HG02938 (cell line): Measurements from ENCODE around the gene SLC30A10.
"Not testable (repeated sequence)": the region's sequence is repeated elsewhere in the genome, so short reads cannot be mapped to it uniquely, and the experiment has no call there.

Source experiments
- ATAC-seq: cut with Tn5 transposase; IDR thresholded peaks from one replicate; pipeline ENCODE4 v1.9.1; 2021; ENCODE audit warnings: mild to moderate bottlenecking, moderate library complexity; ENCODE audit not compliant: unreplicated experiment

The SLC30A10 gene

DNA sequence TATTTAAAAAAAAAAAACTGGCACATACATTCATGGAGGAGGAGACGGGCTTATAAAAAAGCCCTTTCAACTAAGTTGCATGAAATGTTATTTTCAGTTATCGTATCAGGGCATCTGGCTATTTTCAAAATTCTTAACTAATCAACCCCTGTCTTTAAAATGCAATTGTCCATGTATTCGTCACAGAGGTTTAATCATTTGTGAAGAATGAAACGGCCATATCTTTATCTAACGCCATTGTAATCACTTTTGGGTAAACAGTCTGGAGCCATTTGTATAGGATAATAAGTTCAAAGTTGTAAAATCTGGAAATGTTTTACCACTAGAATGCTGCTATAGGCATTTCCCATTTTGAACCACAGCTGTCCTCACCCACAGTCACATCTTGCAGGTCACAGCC lies 30.4 kb downstream of the SLC30A10 start:
- ATAC-seq = no peak

DNA sequence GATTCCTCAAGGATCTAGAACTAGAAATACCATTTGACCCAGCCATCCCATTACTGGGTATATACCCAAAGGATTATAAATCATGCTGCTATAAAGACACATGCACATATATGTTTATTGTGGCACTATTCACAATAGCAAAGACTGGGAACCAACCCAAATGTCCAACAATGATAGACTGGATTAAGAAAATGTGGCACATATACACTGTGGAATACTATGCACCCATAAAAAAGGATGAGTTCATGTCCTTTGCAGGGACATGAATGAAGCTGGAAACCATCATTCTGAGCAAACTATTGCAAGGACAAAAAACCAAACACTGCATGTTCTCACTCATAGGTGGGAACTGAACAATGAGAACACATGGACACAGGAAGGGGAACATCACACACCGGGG lies 36.1 kb downstream of the SLC30A10 start:
- not testable (repeated sequence) for ATAC-seq

DNA sequence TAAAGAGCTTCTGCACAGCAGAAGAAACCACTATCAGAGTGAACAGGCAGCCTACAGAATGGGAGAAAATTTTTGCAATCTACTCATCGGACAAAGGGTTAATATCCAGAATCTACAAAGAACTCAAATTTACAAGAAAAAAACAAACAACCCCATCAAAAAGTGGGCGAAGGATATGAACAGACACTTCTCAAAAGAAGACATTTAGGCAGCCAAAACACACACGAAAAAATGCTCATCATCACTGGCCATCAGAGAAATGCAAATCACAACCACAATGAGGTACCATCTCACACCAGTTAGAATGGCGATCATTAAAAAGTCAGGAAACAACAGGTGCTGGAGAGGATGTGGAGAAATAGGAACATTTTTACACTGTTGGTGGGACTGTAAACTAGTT lies 36.5 kb downstream of the SLC30A10 start:
- ATAC-seq = not testable (repeated sequence)

DNA sequence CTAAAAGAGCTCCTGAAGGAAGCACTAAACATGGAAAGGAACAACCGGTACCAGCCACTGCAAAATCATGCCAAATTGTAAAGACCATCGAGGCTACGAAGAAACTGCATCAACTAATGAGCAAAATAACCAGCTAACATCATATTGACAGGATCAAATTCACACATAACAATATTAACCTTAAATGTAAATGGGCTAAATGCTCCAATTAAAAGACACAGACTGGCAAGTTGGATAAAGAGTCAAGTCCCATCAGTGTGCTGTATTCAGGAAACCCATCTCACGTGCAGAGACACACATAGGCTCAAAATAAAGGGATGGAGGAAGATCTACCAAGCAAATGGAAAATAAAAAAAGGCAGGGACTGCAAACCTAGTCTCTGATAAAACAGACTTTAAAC lies 39.7 kb downstream of the SLC30A10 start:
- not testable (repeated sequence) for ATAC-seq

DNA sequence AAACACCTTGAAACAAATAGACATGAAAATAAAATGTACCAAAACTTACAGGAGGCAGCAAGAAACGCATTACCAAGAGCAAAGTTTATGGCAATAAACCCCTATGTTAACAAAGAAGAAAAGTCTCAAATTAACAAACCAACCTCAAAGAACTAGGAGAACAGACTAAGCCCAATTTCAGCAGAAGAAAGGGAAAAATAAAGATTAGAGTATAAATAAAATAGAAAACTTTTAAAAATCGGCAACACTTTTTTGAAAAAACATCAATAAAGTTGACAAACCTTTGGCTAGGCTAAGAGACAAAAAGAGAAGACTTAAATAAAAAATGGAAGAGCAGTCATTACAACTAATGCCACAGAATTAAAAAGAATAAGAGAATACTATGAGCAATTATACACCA lies 42.7 kb downstream of the SLC30A10 start:
- no peak for ATAC-seq

DNA sequence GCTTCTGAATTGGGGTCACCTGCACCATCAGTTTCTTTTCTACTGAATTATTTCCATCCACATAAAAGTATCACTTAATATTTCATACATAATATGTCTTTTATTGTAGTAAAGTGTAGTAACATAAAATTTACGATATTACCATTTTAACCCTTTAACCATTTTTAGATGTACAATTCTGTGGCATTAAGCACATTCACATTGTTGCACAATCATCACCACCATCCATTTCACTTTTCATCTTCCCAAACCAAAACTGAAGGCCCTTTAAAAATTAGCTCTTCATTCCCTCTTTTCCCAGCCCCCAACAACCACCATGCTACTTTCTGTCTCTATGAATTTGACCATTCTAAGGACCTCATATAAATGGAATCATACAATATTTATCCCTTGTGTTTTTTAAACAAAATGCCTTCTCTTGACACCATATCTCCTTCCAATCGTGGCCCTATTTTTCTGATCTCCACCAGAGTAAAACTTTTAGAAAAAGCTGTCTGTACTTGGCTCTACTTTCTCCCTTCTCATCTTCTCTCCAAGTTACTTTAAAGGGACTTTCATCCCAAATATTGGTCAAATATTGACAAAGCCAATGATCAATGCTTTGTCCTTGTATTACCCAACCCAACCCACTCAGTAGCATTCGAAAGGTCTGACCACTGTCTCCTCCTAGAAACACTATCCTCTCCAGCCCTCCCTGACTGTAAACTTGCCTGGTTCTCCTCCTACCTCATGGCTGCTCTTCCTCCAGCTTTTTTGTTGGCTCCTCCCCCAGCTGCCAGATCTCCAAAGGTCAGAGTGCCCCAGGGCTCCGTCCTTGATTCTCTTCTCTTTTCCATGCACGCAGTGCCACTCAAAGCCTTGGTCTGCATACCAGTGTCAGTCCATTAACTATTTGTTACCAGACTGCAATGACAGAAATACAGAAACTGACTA lies 44.7 kb downstream of the SLC30A10 start:
- no peak for ATAC-seq

DNA sequence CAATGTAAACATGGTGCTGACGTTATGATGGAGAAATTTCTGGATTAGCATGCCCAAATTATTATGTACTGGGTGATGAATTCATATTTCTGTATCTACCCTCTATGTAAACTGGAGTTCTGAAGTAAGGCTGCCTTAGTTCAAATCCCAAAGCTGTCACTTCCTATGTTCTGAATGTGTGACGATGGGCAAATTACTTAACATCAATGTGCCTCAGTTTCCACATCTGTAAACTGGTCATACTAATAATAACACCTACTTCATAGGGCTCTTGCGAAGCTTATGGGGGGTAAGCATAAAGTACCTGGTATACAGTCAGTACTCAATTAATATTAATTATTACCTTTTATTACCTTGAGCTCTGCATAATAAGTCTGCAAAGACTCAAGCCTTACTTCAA lies 45.6 kb downstream of the SLC30A10 start:
- ATAC-seq = no peak

DNA sequence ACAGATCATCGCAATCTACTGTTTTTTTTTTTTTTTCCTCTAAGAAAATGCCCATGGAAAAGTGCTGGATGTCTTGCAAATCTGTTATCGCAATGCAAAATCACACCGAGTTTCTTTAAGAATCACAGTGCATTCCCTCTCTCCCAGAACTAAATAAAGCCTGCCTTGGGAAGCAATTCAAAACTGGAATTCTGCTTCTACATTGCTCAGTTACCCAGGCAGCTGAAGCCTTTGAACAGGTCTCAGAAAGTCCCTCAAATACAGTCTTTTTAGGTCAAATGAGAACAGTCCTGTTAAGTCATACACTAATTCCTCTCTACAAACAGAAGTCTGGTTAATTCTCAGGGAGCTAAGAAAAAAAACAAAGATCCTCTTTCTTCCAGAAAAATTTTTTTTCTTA lies 46.3 kb downstream of the SLC30A10 start:
- no peak for ATAC-seq

DNA sequence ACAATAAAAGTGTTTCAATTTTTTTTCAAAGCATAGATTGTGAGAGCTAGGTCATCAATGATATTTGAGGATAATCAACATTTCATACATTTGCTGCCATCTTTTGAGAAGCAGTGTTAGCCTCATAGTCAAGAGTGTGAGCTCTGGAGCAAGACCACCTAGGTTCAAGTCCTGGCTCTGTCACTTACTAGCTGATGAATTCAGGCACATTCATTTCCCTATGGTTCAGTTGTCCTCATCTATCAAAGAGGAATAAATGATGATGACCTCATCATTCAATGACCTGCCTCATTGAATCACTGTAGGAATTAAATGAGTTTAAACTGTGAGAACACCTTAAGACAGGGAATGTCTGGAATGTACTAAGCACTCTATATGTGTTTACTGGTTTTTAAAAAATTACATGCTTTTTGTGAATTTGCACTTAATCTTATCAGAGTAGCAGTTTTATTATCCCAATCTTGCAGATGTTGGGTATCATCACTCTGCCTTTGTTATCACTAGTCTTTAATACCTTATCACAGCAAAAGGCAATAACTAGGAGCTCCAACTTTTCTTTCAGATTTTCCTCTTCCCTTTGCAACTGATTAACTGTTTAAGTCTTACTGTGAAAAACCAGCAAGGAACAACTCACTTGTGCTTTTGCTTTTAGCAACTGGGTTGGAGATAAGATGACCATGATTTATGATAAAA lies 47.4 kb downstream of the SLC30A10 start:
- no peak for ATAC-seq

DNA sequence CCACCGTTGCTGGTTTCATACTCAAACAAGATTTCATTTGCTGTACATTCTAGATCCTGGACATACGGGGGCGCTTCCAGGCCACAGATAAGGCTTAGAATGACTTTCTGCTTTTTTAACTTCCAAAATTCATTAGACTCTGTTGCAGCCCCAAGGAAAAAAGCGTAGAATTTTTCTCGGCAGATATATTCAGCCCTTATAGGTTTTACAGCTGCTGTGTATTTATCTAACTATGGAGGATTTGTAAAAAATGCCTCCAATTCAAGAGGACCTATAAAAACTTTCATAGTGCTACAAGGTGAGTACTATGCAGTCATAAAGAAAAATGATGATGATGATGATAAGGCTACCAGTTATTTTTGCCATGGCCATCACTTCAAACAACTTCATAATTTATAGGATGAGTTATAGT lies 51.6 kb downstream of the SLC30A10 start:
- ATAC-seq = no peak

DNA sequence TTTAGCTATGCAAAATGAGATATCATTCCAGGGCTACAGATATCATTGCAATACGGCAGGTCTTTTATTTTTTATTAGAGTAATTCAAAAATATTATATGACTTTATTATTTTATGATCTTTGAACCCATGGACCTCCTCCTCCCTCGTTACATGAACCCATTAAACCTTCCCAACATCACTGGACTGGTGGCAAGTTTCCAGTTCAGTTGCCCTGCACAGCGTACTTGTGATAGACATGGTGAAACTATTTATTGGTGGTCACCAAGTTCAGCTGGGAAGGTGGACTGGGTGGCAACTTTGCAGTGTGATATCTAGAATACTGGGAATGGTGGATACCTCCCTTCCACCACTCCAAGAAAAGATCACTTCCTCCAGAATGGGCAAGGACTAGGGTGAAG lies 52.5 kb downstream of the SLC30A10 start:
- no peak for ATAC-seq

DNA sequence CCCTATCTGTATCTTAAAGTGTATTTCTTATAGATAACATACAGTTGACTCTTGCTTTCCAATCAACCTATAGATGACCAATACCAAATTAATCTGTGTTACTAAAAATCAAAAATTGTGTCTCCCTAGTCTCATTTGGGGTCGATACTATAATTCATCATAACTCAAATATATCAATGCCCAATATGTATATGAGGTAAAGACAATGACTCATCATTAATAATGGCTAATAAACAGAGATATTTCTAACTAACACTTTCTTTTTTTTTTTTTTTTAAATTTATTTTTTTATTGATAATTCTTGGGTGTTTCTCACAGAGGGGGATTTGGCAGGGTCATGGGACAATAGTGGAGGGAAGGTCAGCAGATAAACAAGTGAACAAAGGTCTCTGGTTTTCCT lies 55.8 kb downstream of the SLC30A10 start:
- not testable (repeated sequence) for ATAC-seq

DNA sequence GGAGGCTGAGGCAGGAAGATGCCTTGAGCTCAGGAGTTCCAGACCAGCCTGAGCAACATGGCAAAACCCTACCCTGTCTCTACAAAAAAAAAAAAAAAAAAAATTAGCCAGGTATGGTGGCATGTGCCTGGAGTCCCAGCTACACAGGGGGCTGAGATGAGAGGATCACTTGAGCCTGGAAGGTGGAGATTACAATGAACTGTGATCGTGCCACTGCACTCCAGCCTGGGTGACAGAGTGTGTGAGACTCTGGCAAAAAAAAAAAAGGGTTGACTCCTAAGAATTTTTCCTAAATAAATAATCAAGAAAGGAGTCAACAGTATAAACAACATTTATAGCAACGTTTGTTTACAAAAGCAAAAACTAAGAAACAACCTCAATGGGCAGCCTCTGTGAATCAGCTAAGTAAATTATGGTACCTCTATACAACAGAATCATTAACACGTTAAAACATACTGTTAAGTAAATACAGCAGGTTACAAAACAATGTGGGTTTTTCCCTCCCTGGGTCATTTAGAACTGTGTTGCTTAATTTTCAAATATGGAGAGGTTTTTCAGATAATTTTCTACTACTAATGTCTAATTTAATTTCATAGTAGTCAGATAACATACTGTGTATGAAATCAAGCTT lies 56.8 kb downstream of the SLC30A10 start:
- ATAC-seq = no peak

DNA sequence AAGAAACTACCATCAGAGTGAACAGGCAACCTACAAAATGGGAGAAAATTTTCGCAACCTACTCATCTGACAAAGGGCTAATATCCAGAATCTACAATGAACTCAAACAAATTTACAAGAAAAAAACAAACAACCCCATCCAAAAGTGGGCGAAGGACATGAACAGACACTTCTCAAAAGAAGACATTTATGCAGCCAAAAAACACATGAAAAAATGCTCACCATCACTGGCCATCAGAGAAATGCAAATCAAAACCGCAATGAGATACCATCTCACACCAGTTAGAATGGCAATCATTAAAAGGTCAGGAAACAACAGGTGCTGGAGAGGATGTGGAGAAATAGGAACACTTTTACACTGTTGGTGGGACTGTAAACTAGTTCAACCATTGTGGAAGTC lies 59.7 kb downstream of the SLC30A10 start:
- ATAC-seq = not testable (repeated sequence)
